HL-60 (cell line): ENCODE measurements around the gene RBM5.

Experiments used
- GABPA ChIP-seq: IDR thresholded peaks from 2 replicates; pipeline ENCODE4 v1.6.1; 2012; ENCODE audit warnings: low read depth
- POLR2AphosphoS5 ChIP-seq: IDR thresholded peaks from 2 replicates; pipeline ENCODE4 v1.6.1; 2012; ENCODE audit warnings: low read depth
- TF ChIP-seq, protein P1 (sequence below): IDR thresholded peaks from one replicate; pipeline ENCODE4 v1.5.1; 2011; ENCODE audit warnings: low read length, control low read depth, inconsistent platforms; ENCODE audit not compliant: insufficient read depth

DNA sequence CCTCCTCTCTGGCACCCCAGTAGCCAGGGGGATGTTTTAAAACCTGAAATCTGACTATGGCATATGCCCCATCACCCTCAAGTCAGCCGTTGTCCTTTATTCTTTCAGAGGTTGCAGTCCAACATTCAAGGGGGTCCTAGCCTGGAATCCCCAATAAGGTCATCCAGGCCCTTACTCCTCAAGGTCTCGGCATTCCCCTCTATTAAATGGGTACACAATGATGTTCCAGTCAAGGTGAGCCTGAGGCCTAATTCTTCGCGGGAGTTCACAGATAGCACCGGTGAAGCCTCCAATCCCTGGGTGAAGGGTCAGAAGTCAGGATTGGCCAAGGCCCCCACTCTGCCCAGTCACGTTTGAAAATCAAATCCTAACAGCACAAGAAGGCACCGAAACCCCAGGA, 58.3 kb downstream of the RBM5 start:
- TF ChIP-seq, protein P1, sequence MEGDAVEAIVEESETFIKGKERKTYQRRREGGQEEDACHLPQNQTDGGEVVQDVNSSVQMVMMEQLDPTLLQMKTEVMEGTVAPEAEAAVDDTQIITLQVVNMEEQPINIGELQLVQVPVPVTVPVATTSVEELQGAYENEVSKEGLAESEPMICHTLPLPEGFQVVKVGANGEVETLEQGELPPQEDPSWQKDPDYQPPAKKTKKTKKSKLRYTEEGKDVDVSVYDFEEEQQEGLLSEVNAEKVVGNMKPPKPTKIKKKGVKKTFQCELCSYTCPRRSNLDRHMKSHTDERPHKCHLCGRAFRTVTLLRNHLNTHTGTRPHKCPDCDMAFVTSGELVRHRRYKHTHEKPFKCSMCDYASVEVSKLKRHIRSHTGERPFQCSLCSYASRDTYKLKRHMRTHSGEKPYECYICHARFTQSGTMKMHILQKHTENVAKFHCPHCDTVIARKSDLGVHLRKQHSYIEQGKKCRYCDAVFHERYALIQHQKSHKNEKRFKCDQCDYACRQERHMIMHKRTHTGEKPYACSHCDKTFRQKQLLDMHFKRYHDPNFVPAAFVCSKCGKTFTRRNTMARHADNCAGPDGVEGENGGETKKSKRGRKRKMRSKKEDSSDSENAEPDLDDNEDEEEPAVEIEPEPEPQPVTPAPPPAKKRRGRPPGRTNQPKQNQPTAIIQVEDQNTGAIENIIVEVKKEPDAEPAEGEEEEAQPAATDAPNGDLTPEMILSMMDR = no peak
- TF ChIP-seq POLR2AphosphoS5 = no peak
- no peak for TF ChIP-seq GABPA
